Activated naive CD4-positive, alpha-beta T cell treated with anti-CD3 and anti-CD28 coated beads, Interleukin-2, amount 50 U/mL, for 24 hours (primary cell): ENCODE measurements around the gene C10orf90.

Experiments
- H3K27ac Mint-ChIP-seq: one replicate; pipeline ENCODE4 v1.8.0; 2021; ENCODE audit warnings: mild to moderate bottlenecking, mixed read lengths
- H3K27me3 Mint-ChIP-seq: one replicate; pipeline ENCODE4 v1.8.0; 2021; ENCODE audit warnings: mixed read lengths
- H3K36me3 Mint-ChIP-seq: one replicate; pipeline ENCODE4 v1.8.0; 2021; ENCODE audit warnings: mixed read lengths
- H3K4me1 Mint-ChIP-seq: one replicate; pipeline ENCODE4 v1.8.0; 2021; ENCODE audit warnings: mixed read lengths
- H3K4me3 Mint-ChIP-seq: one replicate; pipeline ENCODE4 v1.8.0; 2021; ENCODE audit warnings: mild to moderate bottlenecking, mixed read lengths
- H3K9me3 Mint-ChIP-seq: one replicate; pipeline ENCODE4 v1.8.0; 2021; ENCODE audit warnings: mixed read lengths

The C10orf90 gene

DNA sequence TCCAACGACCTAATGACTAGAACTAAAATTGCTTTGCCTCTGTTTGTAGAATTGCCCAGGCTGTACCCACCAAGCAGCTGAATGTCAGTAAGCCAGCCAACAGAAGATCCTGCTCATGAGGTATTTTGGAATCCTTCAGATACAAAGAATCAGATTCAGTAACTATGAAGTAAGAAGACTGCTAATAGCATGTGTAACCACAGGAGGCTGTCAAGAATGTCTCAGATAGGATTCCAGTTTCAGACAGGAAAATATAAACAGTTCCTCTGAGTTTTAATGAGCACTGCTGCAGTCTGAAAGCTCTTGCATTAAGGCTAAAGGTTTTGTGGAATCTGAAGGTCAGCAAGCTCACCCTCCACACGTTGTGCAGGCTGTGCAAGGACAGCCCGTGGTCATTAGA lies 169.6 kb downstream of the C10orf90 start:
- no peak overlapping the region for H3K27ac Mint-ChIP-seq
- H3K36me3 Mint-ChIP-seq: no peaks in the 10 kb centered on the region
- H3K27me3 Mint-ChIP-seq: peaks cover 2% of the 10 kb centered on the region
- no peaks in the 10 kb centered on the region for H3K9me3 Mint-ChIP-seq
- no peak overlapping the region for H3K4me3 Mint-ChIP-seq
- no peaks in the 10 kb centered on the region for H3K4me1 Mint-ChIP-seq

GRCh38 chr10:126500185-126500584 lies 170.3 kb downstream of the C10orf90 start:
- H3K36me3 Mint-ChIP-seq: no peaks in the 10 kb centered on the region
- H3K9me3 Mint-ChIP-seq: no peaks in the 10 kb centered on the region
- H3K27ac Mint-ChIP-seq: no peak overlapping the region
- peaks cover 2% of the 10 kb centered on the region for H3K27me3 Mint-ChIP-seq
- H3K4me1 Mint-ChIP-seq: no peaks in the 10 kb centered on the region
- H3K4me3 Mint-ChIP-seq: no peak overlapping the region

- Mint-ChIP-seq H3K27me3 (peaks cover 2% of the 10 kb centered on the region), H3K9me3 (no peaks in the 10 kb centered on the region), H3K4me1 (no peaks in the 10 kb centered on the region), H3K36me3 (no peaks in the 10 kb centered on the region), H3K27ac (no peak overlapping the region), H3K4me3 (no peak overlapping the region)
These were observed 170.7 kb downstream of the C10orf90 start for GRCh38 chr10:126499744-126500143.

GRCh38 chr10:126497672-126498071 lies 172.8 kb downstream of the C10orf90 start:
- Mint-ChIP-seq H3K4me3 (no peak overlapping the region), H3K27ac (no peak overlapping the region), H3K9me3 (no peaks in the 10 kb centered on the region), H3K4me1 (no peaks in the 10 kb centered on the region), H3K36me3 (no peaks in the 10 kb centered on the region), H3K27me3 (peaks cover 2% of the 10 kb centered on the region)

DNA sequence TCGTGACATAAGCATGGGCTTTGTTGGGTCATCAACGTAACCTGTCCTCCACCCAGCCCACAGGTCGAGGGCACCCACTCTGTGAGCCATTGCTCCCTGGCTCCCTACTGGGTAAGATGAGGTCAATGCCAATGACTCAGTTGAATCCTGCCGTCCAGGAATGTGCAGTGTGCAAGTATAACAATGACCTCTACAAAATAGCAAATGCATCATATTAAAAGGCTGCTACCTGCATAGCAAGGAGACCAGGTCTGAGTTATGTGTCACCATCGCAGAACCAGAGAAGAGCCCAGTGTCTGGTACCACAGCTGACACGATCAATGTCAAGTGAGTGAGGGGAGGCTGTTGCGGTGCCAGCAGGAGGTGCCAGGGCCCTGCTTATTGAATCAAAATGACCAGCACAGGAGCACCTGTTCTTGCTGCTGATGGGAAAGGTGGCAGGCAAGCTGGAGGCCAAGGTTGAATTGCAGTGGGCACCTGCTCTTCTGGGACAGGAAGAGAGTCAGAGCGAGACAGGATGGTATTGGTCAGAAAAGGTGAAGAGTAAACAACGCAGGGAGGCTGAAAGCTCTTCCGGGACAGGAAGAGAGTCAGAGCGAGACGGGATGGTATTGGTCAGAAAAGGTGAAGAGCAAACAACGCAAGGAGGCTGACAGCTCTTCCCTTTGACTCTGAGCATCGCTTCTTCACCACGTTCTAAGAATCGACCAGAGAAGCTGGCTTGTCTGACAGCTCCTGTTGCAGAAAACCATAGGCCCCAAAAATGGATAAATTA lies 173.5 kb downstream of the C10orf90 start:
- Mint-ChIP-seq H3K9me3 (no peaks in the 10 kb centered on the region), H3K4me3 (no peak overlapping the region), H3K27ac (no peak overlapping the region), H3K36me3 (no peaks in the 10 kb centered on the region), H3K27me3 (no peaks in the 10 kb centered on the region), H3K4me1 (no peaks in the 10 kb centered on the region)

DNA sequence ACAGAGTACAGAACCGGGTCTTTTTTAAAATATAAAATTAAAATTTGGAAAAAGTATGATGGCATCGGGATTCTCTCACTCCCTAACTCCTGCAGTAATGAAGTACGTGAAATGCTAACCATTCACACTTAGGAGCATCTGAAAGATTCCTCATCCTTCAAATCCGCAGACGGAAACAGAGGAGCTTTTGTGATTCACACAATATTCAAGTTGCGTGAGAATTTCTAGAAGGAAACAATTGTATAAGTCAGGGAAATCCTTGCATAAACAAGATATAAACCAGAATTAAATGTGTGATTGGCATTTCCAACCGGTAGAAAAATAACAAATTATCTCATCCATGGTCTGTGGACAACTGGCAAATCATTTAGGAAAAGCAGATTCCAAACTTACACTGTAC lies 179.0 kb downstream of the C10orf90 start:
- Mint-ChIP-seq H3K4me3 (no peak overlapping the region), H3K4me1 (no peaks in the 10 kb centered on the region), H3K9me3 (peaks cover 10% of the 10 kb centered on the region)

GRCh38 chr10:126481181-126481580 lies 189.3 kb downstream of the C10orf90 start:
- Mint-ChIP-seq H3K9me3 (no peaks in the 10 kb centered on the region), H3K27ac (no peak overlapping the region), H3K36me3 (no peaks in the 10 kb centered on the region), H3K27me3 (peaks cover 2% of the 10 kb centered on the region), H3K4me3 (no peak overlapping the region), H3K4me1 (no peaks in the 10 kb centered on the region)

More for the DNA sequence above, 179.0 kb downstream of the C10orf90 start:
- Mint-ChIP-seq H3K36me3 (no peaks in the 10 kb centered on the region), H3K27me3 (no peaks in the 10 kb centered on the region), H3K27ac (no peak overlapping the region)

- no peak overlapping the region for H3K4me3 Mint-ChIP-seq
- H3K4me1 Mint-ChIP-seq: no peaks in the 10 kb centered on the region
- H3K9me3 Mint-ChIP-seq: no peaks in the 10 kb centered on the region
- H3K27me3 Mint-ChIP-seq: peaks cover 2% of the 10 kb centered on the region
- H3K27ac Mint-ChIP-seq: no peak overlapping the region
- no peaks in the 10 kb centered on the region for H3K36me3 Mint-ChIP-seq
These were observed 189.8 kb downstream of the C10orf90 start for GRCh38 chr10:126480648-126481047.

DNA sequence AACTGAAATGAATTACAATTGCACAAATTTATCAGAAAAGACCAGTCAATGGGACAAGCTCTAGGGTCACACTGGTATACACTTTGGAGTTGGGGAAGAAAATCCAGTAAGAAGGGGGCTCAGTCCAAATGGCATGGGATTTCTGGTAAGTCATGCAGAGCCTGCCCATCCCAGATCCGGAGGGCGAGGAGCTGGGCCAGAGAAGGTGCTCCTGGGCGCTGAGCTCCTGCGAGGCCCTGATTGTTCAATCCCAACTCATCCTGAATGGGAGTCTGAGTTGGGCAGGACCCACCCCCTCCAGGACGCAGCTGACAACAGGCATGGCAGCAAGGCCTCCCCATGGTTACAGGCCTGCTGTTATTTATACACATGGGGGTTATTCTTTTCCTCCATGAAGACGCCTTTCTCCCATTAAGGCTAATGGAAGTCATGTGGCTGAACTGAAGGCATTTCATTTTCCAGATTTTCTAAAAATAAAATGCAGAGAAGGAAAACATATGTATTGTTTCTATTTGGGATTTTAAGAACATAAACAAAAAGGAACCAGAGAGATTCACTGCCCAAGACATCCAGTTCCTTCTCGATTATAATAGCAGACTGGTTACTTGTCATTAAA lies 191.1 kb downstream of the C10orf90 start:
- Mint-ChIP-seq H3K27ac (no peak overlapping the region), H3K9me3 (no peaks in the 10 kb centered on the region), H3K4me1 (no peaks in the 10 kb centered on the region), H3K4me3 (no peak overlapping the region), H3K27me3 (peaks cover 2% of the 10 kb centered on the region), H3K36me3 (no peaks in the 10 kb centered on the region)

DNA sequence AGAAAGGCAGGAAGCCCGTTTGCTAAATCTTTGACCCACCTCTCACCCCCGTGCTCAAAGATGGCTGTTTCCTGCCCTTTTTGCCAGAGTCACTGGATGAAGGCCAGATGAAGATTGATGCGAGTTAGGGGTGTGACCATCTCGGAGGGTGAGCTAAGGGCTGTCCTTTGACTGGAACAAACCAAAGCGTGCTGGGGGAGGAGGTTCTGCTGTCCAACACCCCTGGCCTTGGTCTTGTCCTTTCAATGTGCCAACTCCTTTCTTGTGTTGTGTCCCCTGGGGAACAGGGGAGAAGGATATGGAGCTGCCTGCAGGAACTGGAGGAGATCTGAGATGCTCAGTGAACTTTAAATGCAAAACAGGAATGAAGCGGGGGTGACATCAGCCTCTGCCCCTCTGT lies 191.9 kb downstream of the C10orf90 start:
- H3K9me3 Mint-ChIP-seq: no peaks in the 10 kb centered on the region
- H3K4me1 Mint-ChIP-seq: no peaks in the 10 kb centered on the region
- H3K4me3 Mint-ChIP-seq: no peak overlapping the region
- H3K27me3 Mint-ChIP-seq: peaks cover 2% of the 10 kb centered on the region
- no peaks in the 10 kb centered on the region for H3K36me3 Mint-ChIP-seq
- no peak overlapping the region for H3K27ac Mint-ChIP-seq

- Mint-ChIP-seq H3K4me1 (no peaks in the 10 kb centered on the region), H3K27ac (no peak overlapping the region), H3K36me3 (no peaks in the 10 kb centered on the region), H3K27me3 (no peaks in the 10 kb centered on the region), H3K4me3 (no peak overlapping the region), H3K9me3 (no peaks in the 10 kb centered on the region)
These were observed 194.2 kb downstream of the C10orf90 start for GRCh38 chr10:126476246-126476645.

GRCh38 chr10:126475074-126475691 lies 195.3 kb downstream of the C10orf90 start:
- Mint-ChIP-seq H3K36me3 (no peaks in the 10 kb centered on the region), H3K27ac (no peak overlapping the region), H3K4me1 (no peaks in the 10 kb centered on the region), H3K27me3 (peaks cover 5% of the 10 kb centered on the region), H3K9me3 (no peaks in the 10 kb centered on the region), H3K4me3 (no peak overlapping the region)

GRCh38 chr10:126474031-126474430 lies 196.5 kb downstream of the C10orf90 start:
- no peaks in the 10 kb centered on the region for H3K9me3 Mint-ChIP-seq
- no peaks in the 10 kb centered on the region for H3K36me3 Mint-ChIP-seq
- H3K27me3 Mint-ChIP-seq: peaks cover 5% of the 10 kb centered on the region
- no peak overlapping the region for H3K4me3 Mint-ChIP-seq
- H3K4me1 Mint-ChIP-seq: no peaks in the 10 kb centered on the region
- H3K27ac Mint-ChIP-seq: no peak overlapping the region

GRCh38 chr10:126470991-126471390 lies 199.5 kb downstream of the C10orf90 start:
- Mint-ChIP-seq H3K9me3 (no peaks in the 10 kb centered on the region), H3K4me1 (no peaks in the 10 kb centered on the region), H3K27ac (peak overlapping the region; percentile 60), H3K4me3 (no peak overlapping the region), H3K27me3 (peaks cover 7% of the 10 kb centered on the region), H3K36me3 (no peaks in the 10 kb centered on the region)

DNA sequence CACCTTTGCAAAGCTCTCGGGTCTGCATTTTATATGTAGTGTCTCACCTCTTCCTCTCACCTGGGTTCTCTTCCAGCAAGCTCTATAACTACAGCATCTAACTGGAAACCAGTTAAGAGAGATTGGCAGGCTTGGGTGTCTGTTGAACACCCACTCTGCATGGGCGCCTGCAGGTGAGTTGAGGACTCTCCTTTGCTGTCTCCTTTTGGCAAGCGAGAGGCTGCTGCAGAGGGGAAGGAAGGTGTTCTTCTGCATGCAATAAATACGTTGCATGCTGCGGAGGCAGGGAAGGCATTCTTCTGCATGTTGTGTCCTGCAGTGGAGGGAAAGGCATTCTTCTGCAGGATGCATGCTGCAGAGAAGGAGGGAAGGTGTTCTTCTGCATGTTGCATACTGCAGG lies 200.8 kb downstream of the C10orf90 start:
- no peak overlapping the region for H3K4me3 Mint-ChIP-seq
- H3K9me3 Mint-ChIP-seq: no peaks in the 10 kb centered on the region
- no peaks in the 10 kb centered on the region for H3K4me1 Mint-ChIP-seq
- H3K27ac Mint-ChIP-seq: no peak overlapping the region
- no peaks in the 10 kb centered on the region for H3K36me3 Mint-ChIP-seq
- peaks cover 7% of the 10 kb centered on the region for H3K27me3 Mint-ChIP-seq

- Mint-ChIP-seq H3K9me3 (no peaks in the 10 kb centered on the region), H3K36me3 (no peaks in the 10 kb centered on the region), H3K27me3 (peaks cover 7% of the 10 kb centered on the region), H3K4me1 (no peaks in the 10 kb centered on the region), H3K4me3 (no peak overlapping the region), H3K27ac (no peak overlapping the region)
These were observed 201.4 kb downstream of the C10orf90 start for GRCh38 chr10:126468876-126469643.
